DOHH2 (cell line): ENCODE data around the gene GTF3C1.
"Not testable (repeated sequence)": the region's sequence is repeated elsewhere in the genome, so short reads cannot be mapped to it uniquely, and the experiment has no call there.

Experiments
- H3F3A ChIP-seq: fragments of 200-600 bp; sonication (generic), shearing (Covaris generic); 2 replicates; pipeline ENCODE4 v1.6.0; 2016; ENCODE audit warnings: antibody characterized with exemption, mild to moderate bottlenecking; ENCODE audit not compliant: control insufficient read depth, insufficient read depth
- H3K27ac ChIP-seq: fragments of 200-600 bp; sonication (generic); 2 replicates; pipeline ENCODE4 v1.5.1; 2014; ENCODE audit warnings: low read depth, mild to moderate bottlenecking, low read length, moderate library complexity
- H3K27me3 ChIP-seq: fragments of 200-600 bp; sonication (generic); 2 replicates; pipeline ENCODE4 v1.6.1; 2014; ENCODE audit warnings: mild to moderate bottlenecking, low read length, mixed read lengths; ENCODE audit not compliant: control insufficient read depth
- H3K36me3 ChIP-seq: fragments of 200-600 bp; sonication (generic); 2 replicates; pipeline ENCODE4 v1.6.1; 2014; ENCODE audit warnings: mild to moderate bottlenecking, low read length, moderate library complexity, mixed read lengths; ENCODE audit not compliant: control insufficient read depth
- H3K4me1 ChIP-seq: fragments of 200-600 bp; sonication (generic); 2 replicates; pipeline ENCODE4 v1.6.1; 2014; ENCODE audit warnings: mild to moderate bottlenecking, low read length, mixed read lengths; ENCODE audit not compliant: control insufficient read depth
- H3K4me2 ChIP-seq: fragments of 200-600 bp; sonication (generic); 2 replicates; pipeline ENCODE4 v1.6.0; 2014; ENCODE audit warnings: mild to moderate bottlenecking, low read length, moderate library complexity
- H3K4me3 ChIP-seq: fragments of 200-600 bp; sonication (generic); 2 replicates; pipeline ENCODE4 v1.5.1; 2014; ENCODE audit warnings: mild to moderate bottlenecking, low read length, mixed read lengths
- H3K79me2 ChIP-seq: fragments of 200-600 bp; sonication (generic); 2 replicates; pipeline ENCODE4 v1.6.1; 2014; ENCODE audit warnings: mild to moderate bottlenecking, low read length, mixed read lengths; ENCODE audit not compliant: control insufficient read depth
- H3K9me2 ChIP-seq: fragments of 200-600 bp; sonication (generic); replicated peaks from 2 replicates; pipeline ENCODE4 v1.6.1; 2014; ENCODE audit warnings: mild to moderate bottlenecking, low read length, mixed read lengths; ENCODE audit not compliant: control insufficient read depth
- H3K9me3 ChIP-seq: fragments of 200-600 bp; sonication (generic); 2 replicates; pipeline ENCODE4 v1.6.1; 2014; ENCODE audit warnings: antibody characterized with exemption, low read length, mixed read lengths; ENCODE audit not compliant: control insufficient read depth, insufficient read depth
- H4K20me1 ChIP-seq: fragments of 200-600 bp; sonication (generic); 2 replicates; pipeline ENCODE4 v1.6.0; 2014; ENCODE audit warnings: low read depth, mild to moderate bottlenecking, antibody characterized with exemption, low read length, moderate library complexity; ENCODE audit not compliant: control insufficient read depth, insufficient read depth
- CTCF ChIP-seq: fragments of 200-600 bp; sonication (generic); IDR thresholded peaks from one replicate; pipeline ENCODE4 v1.5.1; 2014; ENCODE audit warnings: antibody characterized with exemption, mild to moderate bottlenecking, low read depth, low read length; ENCODE audit not compliant: poor library complexity, severe bottlenecking
- EZH2phosphoT487 ChIP-seq: fragments of 200-600 bp; sonication (generic); IDR thresholded peaks from 2 replicates; pipeline ENCODE4 v1.6.1; 2017; ENCODE audit warnings: borderline replicate concordance, mild to moderate bottlenecking, antibody characterized with exemption, low read length, moderate library complexity, mixed read lengths

Gene GTF3C1

DNA sequence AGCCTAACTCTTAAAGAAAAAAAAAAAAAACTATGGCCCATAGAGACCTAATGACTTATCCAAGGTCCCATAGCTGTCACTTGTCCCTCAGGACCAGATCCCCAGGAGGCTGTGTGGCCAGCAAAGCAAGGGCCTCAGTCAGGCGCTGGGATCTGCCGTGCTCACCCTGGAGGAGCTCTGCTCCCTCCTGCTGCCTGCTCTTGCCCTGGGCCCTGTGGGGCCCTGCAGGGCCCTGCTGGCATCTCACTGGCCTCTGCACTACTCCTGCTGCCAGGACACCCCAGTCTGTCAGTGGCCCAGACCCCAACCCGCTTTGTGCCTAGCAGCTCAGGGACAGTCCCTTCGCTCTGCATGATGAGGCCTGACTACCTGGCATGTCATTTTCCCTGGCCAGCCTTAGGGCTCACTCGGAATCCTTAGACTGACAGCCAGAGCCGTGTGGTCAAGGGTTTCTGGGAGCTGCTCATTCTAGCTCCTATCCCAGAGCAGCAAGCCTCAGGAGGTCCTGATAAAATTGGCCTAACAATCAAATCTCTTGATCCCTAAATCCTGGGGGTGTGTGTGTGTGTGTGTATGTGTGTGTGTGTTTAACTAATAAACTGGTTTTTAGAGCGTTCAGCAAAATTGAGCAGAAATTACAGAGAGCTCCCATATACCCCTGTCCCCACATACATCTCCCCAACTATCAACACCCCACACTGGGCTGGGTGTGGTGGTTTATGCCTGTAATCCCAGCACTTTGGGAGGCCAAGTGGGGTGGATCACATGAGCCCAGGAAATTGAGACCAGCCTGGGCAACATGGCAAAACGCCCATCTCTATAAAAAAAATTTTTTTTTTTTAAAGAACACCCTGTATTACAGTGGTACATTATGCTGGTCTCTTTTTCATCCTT, 22.0 kb upstream of the GTF3C1 start:
- Histone ChIP-seq H3K9me3 (no peaks in the 10 kb centered on the region), H3K27ac (no peak overlapping the region), H3K79me2 (no peaks in the 10 kb centered on the region), H3F3A (no peaks in the 10 kb centered on the region), H3K4me1 (no peaks in the 10 kb centered on the region), H4K20me1 (no peaks in the 10 kb centered on the region), H3K27me3 (no peaks in the 10 kb centered on the region), H3K36me3 (no peaks in the 10 kb centered on the region), H3K4me2 (no peak overlapping the region), H3K9me2 (no peaks in the 10 kb centered on the region), H3K4me3 (no peak overlapping the region)
- no peak for TF ChIP-seq CTCF
- no peak for TF ChIP-seq EZH2phosphoT487

DNA sequence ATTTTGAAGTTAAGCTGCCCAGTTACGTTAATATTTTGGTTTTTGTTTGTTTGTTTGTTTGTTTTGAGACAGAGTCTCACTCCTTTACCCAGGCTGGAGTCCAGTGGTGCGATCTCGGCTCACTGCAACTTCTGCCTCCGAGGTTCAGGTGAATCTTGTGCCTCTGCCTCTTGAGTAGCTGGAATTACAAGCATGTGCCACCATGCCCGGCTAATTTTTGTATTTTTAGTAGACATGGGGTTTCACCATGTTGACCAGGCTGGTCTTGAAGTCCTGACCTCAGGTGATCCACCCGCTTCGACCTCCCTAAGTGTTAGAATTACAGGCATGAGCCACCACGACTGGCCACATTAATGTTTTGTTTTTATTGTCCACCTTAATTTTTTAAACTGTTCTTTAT, 21.3 kb upstream of the GTF3C1 start:
- H3K27ac ChIP-seq, H3K4me1 ChIP-seq, H3K9me3 ChIP-seq, H3K4me3 ChIP-seq, H3F3A ChIP-seq, H3K27me3 ChIP-seq, H4K20me1 ChIP-seq, H3K79me2 ChIP-seq, H3K9me2 ChIP-seq, H3K36me3 ChIP-seq, H3K4me2 ChIP-seq: not testable (repeated sequence)

GRCh38 chr16:27568077-27568476, 18.4 kb upstream of the GTF3C1 start:
- Histone ChIP-seq H4K20me1 (no peaks in the 10 kb centered on the region), H3K27me3 (no peaks in the 10 kb centered on the region), H3K4me3 (no peak overlapping the region), H3K9me3 (no peaks in the 10 kb centered on the region), H3K9me2 (no peaks in the 10 kb centered on the region), H3K36me3 (no peaks in the 10 kb centered on the region), H3K79me2 (no peaks in the 10 kb centered on the region), H3K4me2 (no peak overlapping the region), H3F3A (no peaks in the 10 kb centered on the region), H3K4me1 (peaks cover 4% of the 10 kb centered on the region; the same call in 1 of the 2 replicates), H3K27ac (no peak overlapping the region)
- TF ChIP-seq EZH2phosphoT487 (no peak), CTCF (no peak)

- no peaks in the 10 kb centered on the region for H3K36me3 ChIP-seq
- peaks cover 4% of the 10 kb centered on the region; the same call in 1 of the 2 replicates for H3K4me1 ChIP-seq
- no peak for TF ChIP-seq CTCF
- TF ChIP-seq EZH2phosphoT487, result no peak
- H3K27me3 ChIP-seq, result no peaks in the 10 kb centered on the region
- H3K9me2 ChIP-seq, result no peaks in the 10 kb centered on the region
- H3K4me3 ChIP-seq, result no peak overlapping the region
- no peak overlapping the region for H3K4me2 ChIP-seq
- H3F3A ChIP-seq, result no peaks in the 10 kb centered on the region
- no peaks in the 10 kb centered on the region for H4K20me1 ChIP-seq
- H3K27ac ChIP-seq, result no peak overlapping the region
- H3K9me3 ChIP-seq, result no peaks in the 10 kb centered on the region
- no peaks in the 10 kb centered on the region for H3K79me2 ChIP-seq
Observed at GRCh38 chr16:27566417-27566816, 16.7 kb upstream of the GTF3C1 start.
